SU-DHL-6 (cell line): ENCODE data around the gene ISYNA1.

ENCODE experiments used
- H2AFZ ChIP-seq: fragments of 200-600 bp; sonication (generic); 2 replicates; pipeline ENCODE4 v1.6.1; 2014; ENCODE audit warnings: low read depth, mild to moderate bottlenecking, moderate library complexity, mixed read lengths, antibody characterized with exemption, low read length; ENCODE audit not compliant: severe bottlenecking
- H3F3A ChIP-seq: fragments of 200-600 bp; shearing (Covaris generic); 2 replicates; pipeline ENCODE4 v1.6.0; 2016; ENCODE audit warnings: antibody characterized with exemption, mild to moderate bottlenecking; ENCODE audit not compliant: insufficient read depth
- H3K27ac ChIP-seq: fragments of 200-600 bp; sonication (generic); 2 replicates; pipeline ENCODE4 v1.5.1; 2016; ENCODE audit warnings: low read depth, mild to moderate bottlenecking, low read length, moderate library complexity, mixed read lengths
- H3K27me3 ChIP-seq: fragments of 200-600 bp; sonication (generic), shearing (Covaris generic); 2 replicates; pipeline ENCODE4 v1.6.0; 2014; ENCODE audit warnings: mild to moderate bottlenecking, low read length
- H3K36me3 ChIP-seq: fragments of 200-600 bp; sonication (generic); 2 replicates; pipeline ENCODE4 v1.6.1; 2014; ENCODE audit warnings: mild to moderate bottlenecking, low read length, mixed read lengths
- H3K4me2 ChIP-seq: fragments of 300-600, 200-600 bp; shearing (Covaris generic), sonication (generic); 2 replicates; pipeline ENCODE4 v1.6.0; 2014; ENCODE audit warnings: low read length, low read depth, mild to moderate bottlenecking; ENCODE audit not compliant: poor library complexity, severe bottlenecking
- H3K4me3 ChIP-seq: fragments of 200-600 bp; sonication (generic); 2 replicates; pipeline ENCODE4 v1.5.1; 2014; ENCODE audit warnings: antibody characterized with exemption, low read length, mild to moderate bottlenecking, mixed read lengths; ENCODE audit not compliant: insufficient read depth, poor library complexity, severe bottlenecking
- H3K79me2 ChIP-seq: fragments of 200-600 bp; sonication (generic); 2 replicates; pipeline ENCODE4 v1.6.1; 2014; ENCODE audit warnings: mild to moderate bottlenecking, low read length, moderate library complexity; ENCODE audit not compliant: insufficient read depth
- H3K9ac ChIP-seq: fragments of 200-600 bp; sonication (generic); 2 replicates; pipeline ENCODE4 v1.7.0; 2014; ENCODE audit warnings: mild to moderate bottlenecking, low read length
- H3K9me2 ChIP-seq: fragments of 200-600 bp; sonication (generic); replicated peaks from 2 replicates; pipeline ENCODE4 v1.6.1; 2014; ENCODE audit warnings: low read length; ENCODE audit not compliant: insufficient read depth
- H3K9me3 ChIP-seq: fragments of 200-600 bp; sonication (generic); 2 replicates; pipeline ENCODE4 v1.6.1; 2014; ENCODE audit warnings: low read length, mixed read lengths; ENCODE audit not compliant: insufficient read depth
- H4K20me1 ChIP-seq: fragments of 200-600 bp; sonication (generic); 2 replicates; pipeline ENCODE4 v1.6.1; 2014; ENCODE audit warnings: low read depth, mild to moderate bottlenecking, antibody characterized with exemption, low read length, moderate library complexity, mixed read lengths
- EZH2phosphoT487 ChIP-seq: fragments of 200-600 bp; sonication (generic), shearing (Covaris generic); conservative IDR thresholded peaks from 2 replicates; pipeline ENCODE4 v1.6.1; 2018; ENCODE audit warnings: mild to moderate bottlenecking, antibody characterized with exemption, low read length, moderate library complexity, mixed read lengths
- TF ChIP-seq, protein P1 (sequence below): fragments of 200-600 bp; sonication (generic); IDR thresholded peaks from one replicate; pipeline ENCODE4 v1.5.1; 2017; ENCODE audit warnings: antibody characterized with exemption, mild to moderate bottlenecking, low read length, moderate library complexity; ENCODE audit not compliant: insufficient read depth, poor library complexity, severe bottlenecking

The ISYNA1 gene

DNA sequence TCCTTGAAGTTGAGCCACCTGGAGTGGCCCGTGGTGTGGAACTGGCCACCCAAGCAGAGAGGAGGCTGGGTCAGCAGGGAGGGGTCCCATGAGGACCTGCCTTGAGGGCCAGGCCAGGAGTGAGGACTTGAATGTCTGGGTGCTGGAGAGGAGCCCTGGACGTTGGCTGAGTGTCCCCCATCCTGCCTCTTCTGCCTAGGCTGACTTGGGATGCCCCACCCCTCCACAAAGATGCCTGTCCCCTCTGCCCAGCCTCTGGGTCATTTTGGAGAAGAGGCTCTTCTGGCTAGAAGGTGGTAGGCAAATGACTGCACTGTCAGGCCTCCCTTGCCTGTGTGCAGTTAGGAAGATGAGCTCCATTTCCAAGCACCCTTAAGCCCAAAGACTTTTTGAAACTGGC lies 17.0 kb downstream of the ISYNA1 start:
- Histone ChIP-seq H3K79me2 (no peaks in the 10 kb centered on the region), H3K36me3 (no peaks in the 10 kb centered on the region), H2AFZ (no peak overlapping the region), H4K20me1 (no peaks in the 10 kb centered on the region), H3K9me3 (no peaks in the 10 kb centered on the region), H3K27ac (no peak overlapping the region), H3K9ac (no peak overlapping the region; the same call in 1 of the 2 replicates), H3K4me2 (peak overlapping the region; percentile 52), H3K4me3 (no peak overlapping the region), H3K9me2 (no peaks in the 10 kb centered on the region), H3K27me3 (no peaks in the 10 kb centered on the region), H3F3A (peaks cover 6% of the 10 kb centered on the region; the same call in 1 of the 2 replicates)
- no peak for TF ChIP-seq EZH2phosphoT487
- TF ChIP-seq, protein P1, sequence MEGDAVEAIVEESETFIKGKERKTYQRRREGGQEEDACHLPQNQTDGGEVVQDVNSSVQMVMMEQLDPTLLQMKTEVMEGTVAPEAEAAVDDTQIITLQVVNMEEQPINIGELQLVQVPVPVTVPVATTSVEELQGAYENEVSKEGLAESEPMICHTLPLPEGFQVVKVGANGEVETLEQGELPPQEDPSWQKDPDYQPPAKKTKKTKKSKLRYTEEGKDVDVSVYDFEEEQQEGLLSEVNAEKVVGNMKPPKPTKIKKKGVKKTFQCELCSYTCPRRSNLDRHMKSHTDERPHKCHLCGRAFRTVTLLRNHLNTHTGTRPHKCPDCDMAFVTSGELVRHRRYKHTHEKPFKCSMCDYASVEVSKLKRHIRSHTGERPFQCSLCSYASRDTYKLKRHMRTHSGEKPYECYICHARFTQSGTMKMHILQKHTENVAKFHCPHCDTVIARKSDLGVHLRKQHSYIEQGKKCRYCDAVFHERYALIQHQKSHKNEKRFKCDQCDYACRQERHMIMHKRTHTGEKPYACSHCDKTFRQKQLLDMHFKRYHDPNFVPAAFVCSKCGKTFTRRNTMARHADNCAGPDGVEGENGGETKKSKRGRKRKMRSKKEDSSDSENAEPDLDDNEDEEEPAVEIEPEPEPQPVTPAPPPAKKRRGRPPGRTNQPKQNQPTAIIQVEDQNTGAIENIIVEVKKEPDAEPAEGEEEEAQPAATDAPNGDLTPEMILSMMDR, result no peak

DNA sequence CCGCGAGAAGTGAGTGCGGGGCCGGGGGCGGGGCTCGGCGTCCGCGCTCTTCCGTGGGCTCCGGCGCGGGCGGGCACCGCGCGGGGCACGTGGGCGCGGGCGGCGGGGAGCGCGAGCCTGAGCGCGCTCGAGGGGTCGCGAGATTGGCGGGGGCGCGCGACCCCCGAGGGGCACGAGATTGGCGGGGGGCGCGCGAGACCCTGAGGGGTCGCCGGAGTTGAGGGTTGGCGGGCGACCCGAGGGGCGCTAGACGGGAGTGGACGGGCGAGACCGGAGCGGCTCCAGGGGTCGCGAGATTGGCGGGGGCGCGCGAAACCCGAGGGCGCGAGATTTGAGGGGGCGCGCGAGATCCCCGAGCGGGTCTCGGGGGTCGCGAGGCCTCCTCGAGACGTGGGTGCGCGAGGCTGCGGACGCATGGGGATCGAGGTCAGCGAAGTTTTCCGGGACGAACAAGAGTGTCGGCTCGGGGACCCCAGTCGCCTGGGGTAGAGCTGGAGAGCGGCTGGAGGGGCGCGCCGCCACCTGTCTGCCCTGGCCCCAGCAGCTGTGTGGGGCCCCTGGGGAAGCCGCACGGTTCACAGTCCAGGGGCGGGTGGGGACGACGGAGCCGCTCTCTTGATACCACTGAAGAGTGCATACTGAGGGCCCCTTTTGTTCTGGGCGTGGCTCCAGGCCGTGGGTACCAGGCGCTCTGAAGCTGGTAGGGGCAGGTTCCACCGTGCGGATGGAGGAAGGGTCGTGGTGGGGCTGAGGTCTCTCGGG lies 18.1 kb downstream of the ISYNA1 start:
- H4K20me1 ChIP-seq, result no peaks in the 10 kb centered on the region
- peaks cover 6% of the 10 kb centered on the region; the same call in 1 of the 2 replicates for H3F3A ChIP-seq
- H3K9me3 ChIP-seq, result no peaks in the 10 kb centered on the region
- H3K79me2 ChIP-seq, result no peaks in the 10 kb centered on the region
- no peaks in the 10 kb centered on the region for H3K9me2 ChIP-seq
- no peaks in the 10 kb centered on the region for H3K27me3 ChIP-seq
- TF ChIP-seq, protein P1, result no peak
- no peak for TF ChIP-seq EZH2phosphoT487
- peak overlapping the region; percentile 52 for H3K4me2 ChIP-seq
- no peak overlapping the region for H2AFZ ChIP-seq
- peak overlapping the region; percentile 57 for H3K4me3 ChIP-seq
- H3K27ac ChIP-seq, result no peak overlapping the region
- no peaks in the 10 kb centered on the region for H3K36me3 ChIP-seq
- H3K9ac ChIP-seq, result peak overlapping the region; percentile 54

DNA sequence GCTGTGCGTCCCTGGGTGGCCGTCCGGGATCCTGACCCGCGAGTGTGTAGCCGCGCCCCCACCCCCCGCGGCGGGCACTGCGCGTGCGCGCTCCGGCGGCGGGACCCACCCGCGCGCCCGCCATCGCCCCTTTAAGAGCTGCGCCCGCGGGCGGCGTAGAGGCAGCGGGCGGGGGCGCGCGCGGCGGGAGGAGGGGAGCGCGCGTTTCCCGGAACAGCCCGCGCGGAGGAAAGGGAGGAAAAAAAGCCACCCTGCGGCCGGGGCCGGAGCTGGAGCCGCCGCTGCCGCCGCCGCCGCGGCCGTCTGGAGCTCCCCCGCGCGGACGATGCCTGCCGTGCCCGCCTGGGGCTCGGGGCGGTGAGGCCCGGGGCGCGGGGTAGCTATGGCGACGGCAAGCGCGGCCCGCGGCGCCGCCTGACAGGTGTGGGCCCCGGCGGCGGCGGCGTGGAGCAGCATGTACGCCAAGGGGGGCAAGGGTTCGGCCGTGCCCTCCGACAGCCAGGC lies 18.7 kb downstream of the ISYNA1 start, which contains the start of gene SSBP4:
TSS of gene SSBP4 (plus strand) at position 204 of the 504 bp plus-strand sequence. CDS start at position 455, 251 bp downstream.
- no peaks in the 10 kb centered on the region for H4K20me1 ChIP-seq
- H3K4me3 ChIP-seq, result peak within 1 kb of the TSS; percentile 57
- H3K9me3 ChIP-seq, result no peaks in the 10 kb centered on the region
- no peaks in the 10 kb centered on the region for H3K27me3 ChIP-seq
- no peak within 1 kb of the TSS for H2AFZ ChIP-seq
- no peak for TF ChIP-seq EZH2phosphoT487
- TF ChIP-seq, protein P1, result no peak
- H3K27ac ChIP-seq, result no peak within 1 kb of the TSS
- peak within 1 kb of the TSS; percentile 52 for H3K4me2 ChIP-seq
- peaks cover 6% of the 10 kb centered on the region; the same call in 1 of the 2 replicates for H3F3A ChIP-seq
- H3K36me3 ChIP-seq, result no peaks in the 10 kb centered on the region
- peak within 1 kb of the TSS; percentile 54 for H3K9ac ChIP-seq
- H3K9me2 ChIP-seq, result no peaks in the 10 kb centered on the region
- H3K79me2 ChIP-seq, result no peaks in the 10 kb centered on the region
